GM12878 (cell line): ENCODE results near the gene SNRPD2. TPM values are rescaled to one million over a fixed set of nuclear protein-coding genes. Genes with fewer than 3 reads are reported as not detected.

ENCODE experiments used
- CEBPB ChIP-seq, 2 experiments: fragments of 150-350 bp in 1 of 2; IDR thresholded peaks; 2 replicates each; pipeline ENCODE4 v1.6.1; 2012 to 2014; ENCODE audit warnings: low read depth in 2 of 2, low read length in 2 of 2, borderline replicate concordance in 1 of 2, inconsistent platforms in 1 of 2
- polyA plus RNA-seq, 11 experiments: library from polyadenylated mRNA; depleted of rRNA in 4 of 11; unstranded in 6 of 11; stranded (reverse) in 5 of 11; fragments of >200 nt; fragmentation: Nextera tagmentation in 4 of 11; fragmentation: Illumina TruSeq in 1 of 11; extraction: Ambion mirVana in 4 of 11; extraction: Trizol in 1 of 11; gene quantifications; 1 replicate in 1 of 11; 2 replicates in 10 of 11; pipeline versions ENCODE4 v1.2.1 to v1.2.3, GENCODE V29; 2011 to 2016; ENCODE audit warnings: inconsistent platforms in 2 of 11, missing spikeins in 2 of 11, low read depth in 1 of 11
- total RNA-seq, 4 experiments: library from RNA; depleted of rRNA in 3 of 4; stranded (reverse); fragments of >200 nt in 3 of 4; fragmentation: Illumina TruSeq in 1 of 4; extraction: Trizol in 1 of 4; gene quantifications; 2 replicates each; pipeline versions ENCODE4 v1.2.1 to v1.2.3, GENCODE V29; 2013 to 2021
- TF ChIP-seq, protein P1 (sequence below): IDR thresholded peaks from 2 replicates; pipeline ENCODE4 v1.6.1; 2012; ENCODE audit warnings: mild to moderate bottlenecking, low read depth, low read length
- TF ChIP-seq, protein P2 (sequence below): fragments of 450-650 bp; IDR thresholded peaks from 2 replicates; pipeline ENCODE4 v1.6.1; 2017; ENCODE audit warnings: mild to moderate bottlenecking, moderate library complexity

The SNRPD2 gene
- total and polyA plus RNA-seq, 10 of the 15 experiments (the other 5 are each of a cell fraction or from before 2014, with no cell fraction given) = 526 to 3,621 (median 951) TPM

DNA sequence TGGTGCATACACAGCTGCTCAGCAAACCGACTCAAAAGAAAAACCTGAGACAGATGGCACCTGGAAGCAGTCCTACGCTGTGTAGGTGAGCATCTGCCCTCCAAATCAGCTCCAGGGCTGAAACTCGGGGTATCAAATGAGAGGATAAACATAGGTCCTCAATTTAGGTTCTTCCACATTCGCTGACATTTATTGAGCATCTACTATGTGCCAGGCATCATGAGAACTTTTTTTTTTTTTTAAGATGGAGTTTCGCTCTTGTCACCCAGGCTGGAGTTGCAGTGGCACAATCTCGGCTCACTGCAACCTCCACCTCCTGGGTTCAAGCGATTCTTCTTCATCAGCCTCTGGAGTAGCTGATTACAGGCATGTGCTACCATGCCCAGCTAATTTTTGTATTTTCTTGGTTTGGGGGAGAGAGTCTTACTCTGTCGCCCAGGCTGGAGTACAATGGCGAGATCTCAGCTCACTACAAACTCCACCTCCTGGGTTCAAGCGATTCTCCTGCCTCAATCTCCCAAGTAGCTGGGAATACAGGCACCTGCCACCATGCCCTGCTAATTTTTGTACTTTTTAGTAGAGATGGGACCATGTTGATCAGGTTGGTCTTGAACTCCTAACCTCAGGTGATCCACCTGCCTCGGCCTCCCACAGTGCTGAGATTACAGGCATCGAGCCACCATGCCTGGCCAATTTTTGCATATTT lies 14.1 kb upstream of the SNRPD2 start (continued):
- TF ChIP-seq, protein P1, sequence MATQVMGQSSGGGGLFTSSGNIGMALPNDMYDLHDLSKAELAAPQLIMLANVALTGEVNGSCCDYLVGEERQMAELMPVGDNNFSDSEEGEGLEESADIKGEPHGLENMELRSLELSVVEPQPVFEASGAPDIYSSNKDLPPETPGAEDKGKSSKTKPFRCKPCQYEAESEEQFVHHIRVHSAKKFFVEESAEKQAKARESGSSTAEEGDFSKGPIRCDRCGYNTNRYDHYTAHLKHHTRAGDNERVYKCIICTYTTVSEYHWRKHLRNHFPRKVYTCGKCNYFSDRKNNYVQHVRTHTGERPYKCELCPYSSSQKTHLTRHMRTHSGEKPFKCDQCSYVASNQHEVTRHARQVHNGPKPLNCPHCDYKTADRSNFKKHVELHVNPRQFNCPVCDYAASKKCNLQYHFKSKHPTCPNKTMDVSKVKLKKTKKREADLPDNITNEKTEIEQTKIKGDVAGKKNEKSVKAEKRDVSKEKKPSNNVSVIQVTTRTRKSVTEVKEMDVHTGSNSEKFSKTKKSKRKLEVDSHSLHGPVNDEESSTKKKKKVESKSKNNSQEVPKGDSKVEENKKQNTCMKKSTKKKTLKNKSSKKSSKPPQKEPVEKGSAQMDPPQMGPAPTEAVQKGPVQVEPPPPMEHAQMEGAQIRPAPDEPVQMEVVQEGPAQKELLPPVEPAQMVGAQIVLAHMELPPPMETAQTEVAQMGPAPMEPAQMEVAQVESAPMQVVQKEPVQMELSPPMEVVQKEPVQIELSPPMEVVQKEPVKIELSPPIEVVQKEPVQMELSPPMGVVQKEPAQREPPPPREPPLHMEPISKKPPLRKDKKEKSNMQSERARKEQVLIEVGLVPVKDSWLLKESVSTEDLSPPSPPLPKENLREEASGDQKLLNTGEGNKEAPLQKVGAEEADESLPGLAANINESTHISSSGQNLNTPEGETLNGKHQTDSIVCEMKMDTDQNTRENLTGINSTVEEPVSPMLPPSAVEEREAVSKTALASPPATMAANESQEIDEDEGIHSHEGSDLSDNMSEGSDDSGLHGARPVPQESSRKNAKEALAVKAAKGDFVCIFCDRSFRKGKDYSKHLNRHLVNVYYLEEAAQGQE = no peak
- TF ChIP-seq, protein P2, sequence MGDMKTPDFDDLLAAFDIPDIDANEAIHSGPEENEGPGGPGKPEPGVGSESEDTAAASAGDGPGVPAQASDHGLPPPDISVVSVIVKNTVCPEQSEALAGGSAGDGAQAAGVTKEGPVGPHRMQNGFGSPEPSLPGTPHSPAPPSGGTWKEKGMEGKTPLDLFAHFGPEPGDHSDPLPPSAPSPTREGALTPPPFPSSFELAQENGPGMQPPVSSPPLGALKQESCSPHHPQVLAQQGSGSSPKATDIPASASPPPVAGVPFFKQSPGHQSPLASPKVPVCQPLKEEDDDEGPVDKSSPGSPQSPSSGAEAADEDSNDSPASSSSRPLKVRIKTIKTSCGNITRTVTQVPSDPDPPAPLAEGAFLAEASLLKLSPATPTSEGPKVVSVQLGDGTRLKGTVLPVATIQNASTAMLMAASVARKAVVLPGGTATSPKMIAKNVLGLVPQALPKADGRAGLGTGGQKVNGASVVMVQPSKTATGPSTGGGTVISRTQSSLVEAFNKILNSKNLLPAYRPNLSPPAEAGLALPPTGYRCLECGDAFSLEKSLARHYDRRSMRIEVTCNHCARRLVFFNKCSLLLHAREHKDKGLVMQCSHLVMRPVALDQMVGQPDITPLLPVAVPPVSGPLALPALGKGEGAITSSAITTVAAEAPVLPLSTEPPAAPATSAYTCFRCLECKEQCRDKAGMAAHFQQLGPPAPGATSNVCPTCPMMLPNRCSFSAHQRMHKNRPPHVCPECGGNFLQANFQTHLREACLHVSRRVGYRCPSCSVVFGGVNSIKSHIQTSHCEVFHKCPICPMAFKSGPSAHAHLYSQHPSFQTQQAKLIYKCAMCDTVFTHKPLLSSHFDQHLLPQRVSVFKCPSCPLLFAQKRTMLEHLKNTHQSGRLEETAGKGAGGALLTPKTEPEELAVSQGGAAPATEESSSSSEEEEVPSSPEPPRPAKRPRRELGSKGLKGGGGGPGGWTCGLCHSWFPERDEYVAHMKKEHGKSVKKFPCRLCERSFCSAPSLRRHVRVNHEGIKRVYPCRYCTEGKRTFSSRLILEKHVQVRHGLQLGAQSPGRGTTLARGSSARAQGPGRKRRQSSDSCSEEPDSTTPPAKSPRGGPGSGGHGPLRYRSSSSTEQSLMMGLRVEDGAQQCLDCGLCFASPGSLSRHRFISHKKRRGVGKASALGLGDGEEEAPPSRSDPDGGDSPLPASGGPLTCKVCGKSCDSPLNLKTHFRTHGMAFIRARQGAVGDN = no peak
- TF ChIP-seq CEBPB (IDR thresholded peaks at IDR 0.05; ENCODE audit: borderline replicate concordance in 1 of 2, low read depth in 2 of 2, low read length in 2 of 2) = no peak
